SU-DHL-6 (cell line): Measurements from ENCODE around the gene PTPRN2.

Experiments
- H2AFZ ChIP-seq: fragments of 200-600 bp; sonication (generic); 2 replicates; pipeline ENCODE4 v1.6.1; 2014; ENCODE audit warnings: low read depth, mild to moderate bottlenecking, moderate library complexity, mixed read lengths, antibody characterized with exemption, low read length; ENCODE audit not compliant: severe bottlenecking
- H3F3A ChIP-seq: fragments of 200-600 bp; shearing (Covaris generic); 2 replicates; pipeline ENCODE4 v1.6.0; 2016; ENCODE audit warnings: antibody characterized with exemption, mild to moderate bottlenecking; ENCODE audit not compliant: insufficient read depth
- H3K27ac ChIP-seq: fragments of 200-600 bp; sonication (generic); 2 replicates; pipeline ENCODE4 v1.5.1; 2016; ENCODE audit warnings: low read depth, mild to moderate bottlenecking, low read length, moderate library complexity, mixed read lengths
- H3K27me3 ChIP-seq: fragments of 200-600 bp; sonication (generic), shearing (Covaris generic); 2 replicates; pipeline ENCODE4 v1.6.0; 2014; ENCODE audit warnings: mild to moderate bottlenecking, low read length
- H3K36me3 ChIP-seq: fragments of 200-600 bp; sonication (generic); 2 replicates; pipeline ENCODE4 v1.6.1; 2014; ENCODE audit warnings: mild to moderate bottlenecking, low read length, mixed read lengths
- H3K4me2 ChIP-seq: fragments of 300-600, 200-600 bp; shearing (Covaris generic), sonication (generic); 2 replicates; pipeline ENCODE4 v1.6.0; 2014; ENCODE audit warnings: low read length, low read depth, mild to moderate bottlenecking; ENCODE audit not compliant: poor library complexity, severe bottlenecking
- H3K4me3 ChIP-seq: fragments of 200-600 bp; sonication (generic); 2 replicates; pipeline ENCODE4 v1.5.1; 2014; ENCODE audit warnings: antibody characterized with exemption, low read length, mild to moderate bottlenecking, mixed read lengths; ENCODE audit not compliant: insufficient read depth, poor library complexity, severe bottlenecking
- H3K79me2 ChIP-seq: fragments of 200-600 bp; sonication (generic); 2 replicates; pipeline ENCODE4 v1.6.1; 2014; ENCODE audit warnings: mild to moderate bottlenecking, low read length, moderate library complexity; ENCODE audit not compliant: insufficient read depth
- H3K9ac ChIP-seq: fragments of 200-600 bp; sonication (generic); 2 replicates; pipeline ENCODE4 v1.7.0; 2014; ENCODE audit warnings: mild to moderate bottlenecking, low read length
- H3K9me2 ChIP-seq: fragments of 200-600 bp; sonication (generic); replicated peaks from 2 replicates; pipeline ENCODE4 v1.6.1; 2014; ENCODE audit warnings: low read length; ENCODE audit not compliant: insufficient read depth
- H3K9me3 ChIP-seq: fragments of 200-600 bp; sonication (generic); 2 replicates; pipeline ENCODE4 v1.6.1; 2014; ENCODE audit warnings: low read length, mixed read lengths; ENCODE audit not compliant: insufficient read depth
- H4K20me1 ChIP-seq: fragments of 200-600 bp; sonication (generic); 2 replicates; pipeline ENCODE4 v1.6.1; 2014; ENCODE audit warnings: low read depth, mild to moderate bottlenecking, antibody characterized with exemption, low read length, moderate library complexity, mixed read lengths
- CTCF ChIP-seq: fragments of 200-600 bp; sonication (generic); IDR thresholded peaks from one replicate; pipeline ENCODE4 v1.5.1; 2017; ENCODE audit warnings: antibody characterized with exemption, mild to moderate bottlenecking, low read length, moderate library complexity; ENCODE audit not compliant: insufficient read depth, poor library complexity, severe bottlenecking
- EZH2phosphoT487 ChIP-seq: fragments of 200-600 bp; sonication (generic), shearing (Covaris generic); conservative IDR thresholded peaks from 2 replicates; pipeline ENCODE4 v1.6.1; 2018; ENCODE audit warnings: mild to moderate bottlenecking, antibody characterized with exemption, low read length, moderate library complexity, mixed read lengths

Gene PTPRN2

GRCh38 chr7:157547611-157548010, 1040.0 kb downstream of the PTPRN2 start:
- no peak overlapping the region for H2AFZ ChIP-seq
- H3K27ac ChIP-seq, result no peak overlapping the region
- H4K20me1 ChIP-seq, result no peaks in the 10 kb centered on the region
- H3F3A ChIP-seq, result no peaks in the 10 kb centered on the region
- H3K27me3 ChIP-seq, result no peaks in the 10 kb centered on the region
- H3K9me3 ChIP-seq, result no peaks in the 10 kb centered on the region
- no peaks in the 10 kb centered on the region for H3K36me3 ChIP-seq
- no peaks in the 10 kb centered on the region for H3K9me2 ChIP-seq
- TF ChIP-seq CTCF (no peak), EZH2phosphoT487 (no peak)
- no peaks in the 10 kb centered on the region for H3K79me2 ChIP-seq
- H3K9ac ChIP-seq, result no peak overlapping the region
- H3K4me3 ChIP-seq, result no peak overlapping the region
- H3K4me2 ChIP-seq, result no peak overlapping the region

- Histone ChIP-seq H2AFZ (no peak overlapping the region), H3K9me2 (no peaks in the 10 kb centered on the region), H3K27me3 (no peaks in the 10 kb centered on the region), H3K27ac (no peak overlapping the region), H3K9ac (no peak overlapping the region), H3K79me2 (no peaks in the 10 kb centered on the region), H3K36me3 (no peaks in the 10 kb centered on the region), H4K20me1 (no peaks in the 10 kb centered on the region), H3K4me2 (no peak overlapping the region), H3K9me3 (no peaks in the 10 kb centered on the region), H3K4me3 (no peak overlapping the region), H3F3A (no peaks in the 10 kb centered on the region)
- TF ChIP-seq CTCF (no peak), EZH2phosphoT487 (no peak)
These were observed 1040.5 kb downstream of the PTPRN2 start for GRCh38 chr7:157547102-157547501.

GRCh38 chr7:157545681-157546060, 1042.0 kb downstream of the PTPRN2 start:
- TF ChIP-seq EZH2phosphoT487 (no peak), CTCF (no peak)
- H4K20me1 ChIP-seq, result no peaks in the 10 kb centered on the region
- no peaks in the 10 kb centered on the region for H3K27me3 ChIP-seq
- H3K9me2 ChIP-seq, result no peaks in the 10 kb centered on the region
- no peak overlapping the region for H2AFZ ChIP-seq
- H3K4me2 ChIP-seq, result no peak overlapping the region
- H3K27ac ChIP-seq, result no peak overlapping the region
- H3K36me3 ChIP-seq, result no peaks in the 10 kb centered on the region
- no peak overlapping the region for H3K4me3 ChIP-seq
- H3K9ac ChIP-seq, result no peak overlapping the region
- no peaks in the 10 kb centered on the region for H3K9me3 ChIP-seq
- no peaks in the 10 kb centered on the region for H3F3A ChIP-seq
- H3K79me2 ChIP-seq, result no peaks in the 10 kb centered on the region
